Skin of body (tissue), 2 donors: ENCODE results near the gene LRIG2. TPM values are rescaled to one million over a fixed set of nuclear protein-coding genes. Genes with fewer than 3 reads are reported as not detected.
"Not testable (repeated sequence)": the region's sequence is repeated elsewhere in the genome, so short reads cannot be mapped to it uniquely, and the experiment has no call there.

Source experiments
- DNase-seq: peaks from one replicate; lab custom pipeline; 2025; lab: John Stamatoyannopoulos, UW
- total RNA-seq: library from RNA; depleted of rRNA; stranded (reverse); fragments of >200 nt; gene quantifications from one replicate; pipeline ENCODE4 v1.2.3, GENCODE V29; 2014

The LRIG2 gene
- total RNA-seq, 1 donor from 2014 or later, result 25.4 TPM

DNA sequence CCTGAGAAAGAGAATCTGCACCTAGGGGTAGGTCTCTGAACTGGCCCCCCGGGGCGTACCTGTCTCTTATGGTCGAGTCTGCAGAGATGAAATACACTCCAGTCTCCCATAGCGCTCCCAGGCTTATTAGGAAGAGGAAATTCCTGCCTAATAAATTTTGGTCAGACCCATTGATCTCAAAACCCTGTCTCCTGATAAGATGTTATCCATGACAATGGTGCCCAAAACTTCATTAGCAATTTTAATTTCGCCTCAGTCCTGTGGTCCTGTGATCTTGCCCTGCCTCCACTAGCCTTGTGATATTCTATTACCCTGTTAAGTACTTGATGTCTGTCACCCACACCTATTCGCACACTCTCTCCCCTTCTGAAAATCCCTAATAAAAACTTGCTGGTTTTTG, 85.7 kb downstream of the LRIG2 start:
- not testable (repeated sequence) for DNase-seq

DNA sequence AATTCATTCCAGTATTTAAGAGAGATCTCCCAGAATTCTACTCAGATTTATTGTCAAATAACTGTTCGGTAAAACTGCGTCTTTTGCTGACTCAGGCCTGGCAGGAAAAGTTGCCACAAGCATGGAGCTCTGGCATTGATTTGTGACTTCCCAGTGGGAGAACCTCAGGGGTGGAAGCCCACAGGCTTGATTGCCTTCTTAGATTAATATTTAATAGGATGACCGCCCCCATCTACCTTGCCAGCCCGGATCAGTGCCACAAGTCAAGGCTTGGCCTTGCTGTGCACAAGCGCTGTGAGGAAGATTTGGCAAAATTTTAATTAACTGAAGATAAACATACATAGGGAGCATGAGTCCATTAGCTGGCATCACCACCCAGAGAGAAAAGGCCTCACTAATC, 93.5 kb downstream of the LRIG2 start:
- no peak for DNase-seq

DNA sequence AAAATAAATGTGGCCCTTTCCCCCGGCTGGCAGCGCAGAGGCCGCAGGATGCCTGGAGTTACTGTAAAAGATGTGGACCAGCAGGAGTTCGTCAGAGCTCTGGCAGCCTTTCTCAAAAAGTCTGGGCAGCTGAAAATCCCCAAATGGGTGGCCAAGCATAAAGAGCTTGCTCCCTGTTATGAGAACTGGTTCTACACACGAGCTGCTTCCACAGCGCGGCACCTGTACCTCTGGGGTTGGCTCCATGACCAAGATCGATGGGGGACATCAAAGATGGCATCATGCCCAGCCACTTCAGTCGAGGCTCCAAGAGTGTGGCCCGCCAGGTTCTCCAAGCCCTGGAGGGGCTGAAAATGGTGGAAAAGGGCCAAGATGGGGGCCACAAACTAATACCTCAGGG, 95.9 kb downstream of the LRIG2 start:
- DNase-seq, result no peak

DNA sequence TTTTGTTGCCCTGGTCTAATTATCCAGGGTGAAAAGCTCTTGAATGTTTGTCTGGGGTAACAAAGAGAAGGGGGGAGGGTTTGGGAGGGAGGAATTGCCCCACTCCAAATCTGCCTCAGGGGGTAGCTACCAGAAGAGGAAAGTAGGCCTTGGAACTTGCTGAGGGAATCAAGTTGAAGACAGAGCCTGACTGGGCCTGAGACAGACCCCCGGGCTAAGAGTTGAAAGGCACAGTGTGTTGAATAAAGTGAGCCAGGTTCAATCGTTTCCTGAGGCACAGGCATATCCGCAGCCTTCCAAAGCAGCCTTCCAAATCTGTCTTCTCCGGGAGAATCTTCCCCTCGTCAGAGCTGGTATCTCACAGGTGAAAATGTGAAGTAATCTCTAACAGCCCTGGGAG, 96.6 kb downstream of the LRIG2 start:
- DNase-seq, result no peak

DNA sequence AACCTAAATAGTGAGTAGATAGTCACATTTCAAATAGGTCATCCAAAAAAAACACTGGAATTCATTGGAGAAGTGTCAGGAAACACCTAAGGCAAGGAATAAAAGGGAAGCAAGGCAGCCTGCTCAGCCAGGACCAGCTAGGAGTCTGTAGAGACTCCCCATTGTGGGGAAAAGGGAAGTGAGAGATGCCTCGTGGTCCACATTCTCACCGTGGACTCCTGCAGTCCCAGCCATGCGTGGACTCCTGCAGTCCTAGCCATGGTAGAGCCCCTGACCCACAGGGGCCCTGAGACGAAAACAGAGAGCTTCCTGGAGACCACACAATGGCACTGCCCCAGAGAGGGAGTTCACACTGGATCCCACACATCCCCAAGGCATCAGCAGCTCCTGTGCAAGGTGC, 97.5 kb downstream of the LRIG2 start:
- DNase-seq, result no peak

DNA sequence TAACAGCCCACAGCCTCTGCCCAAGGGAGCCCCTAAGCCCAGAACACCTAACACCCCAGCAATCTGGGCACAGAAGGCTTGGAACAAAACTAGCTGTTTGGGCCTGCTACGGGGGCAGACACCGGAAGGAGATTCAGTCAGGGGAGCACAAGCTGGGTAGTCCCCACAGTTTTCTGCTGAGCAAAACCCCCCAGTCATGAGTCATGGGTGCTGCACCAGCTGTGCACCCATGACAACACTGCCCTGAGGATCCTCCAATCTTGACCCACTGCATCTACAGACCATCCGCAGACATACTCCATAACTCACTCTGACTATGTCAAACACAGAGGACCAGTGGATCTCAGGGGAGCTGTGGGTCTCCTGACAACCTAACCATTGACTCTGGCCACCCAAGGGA, 105.1 kb downstream of the LRIG2 start:
- no peak for DNase-seq

DNA sequence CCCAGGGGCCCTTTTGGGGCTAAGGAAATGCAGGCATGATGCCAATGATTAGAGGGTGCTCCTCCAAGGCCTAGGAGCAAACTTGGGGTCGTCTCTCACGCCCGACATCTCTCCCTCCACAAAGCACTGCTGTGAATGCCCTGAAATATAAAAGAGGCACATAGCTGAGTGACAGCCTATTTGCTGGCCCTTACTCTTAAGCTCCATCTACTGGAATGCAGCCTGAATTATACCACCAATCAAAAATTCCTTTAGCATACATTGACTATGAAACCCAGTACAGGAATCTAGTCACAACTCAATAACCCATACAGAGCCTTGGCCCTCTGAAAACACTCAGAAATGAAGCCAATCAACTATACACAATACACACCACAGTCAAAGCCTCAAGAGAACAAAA, 105.5 kb downstream of the LRIG2 start:
- DNase-seq, result no peak

Other genes starting within 250 kb of the LRIG2 start
- gene SLC16A1, start 117.0 kb upstream of the LRIG2 start, total RNA-seq, result 28.3 TPM